SK-N-MC (cell line): ENCODE measurements around the gene CTNNA3.

Experiments
- DNase-seq: peaks from one replicate; pipeline ENCODE4 v3.0.0-alpha.2; 2011; ENCODE audit warnings: low read depth, low spot score
- H3K27ac ChIP-seq: fragments of 200-600 bp; sonication (generic); 2 replicates; pipeline ENCODE4 v1.5.1; 2016; ENCODE audit warnings: mixed run types
- H3K36me3 ChIP-seq: fragments of 200-600 bp; sonication (generic); 2 replicates; pipeline ENCODE4 v1.6.1; 2017; ENCODE audit warnings: antibody characterized with exemption, low read length, mixed read lengths; ENCODE audit not compliant: insufficient read depth
- H3K4me3 ChIP-seq: fragments of 200-600 bp; sonication (generic); 2 replicates; pipeline ENCODE4 v1.5.1; 2016
- H3K9ac ChIP-seq: fragments of 200-600 bp; sonication (generic); 2 replicates; pipeline ENCODE4 v1.8.0; 2017; ENCODE audit warnings: mixed run types, mixed read lengths; ENCODE audit not compliant: insufficient read length
- H3K9me3 ChIP-seq: fragments of 200-600 bp; sonication (generic); 2 replicates; pipeline ENCODE4 v1.6.1; 2017; ENCODE audit warnings: low read depth, mild to moderate bottlenecking, antibody characterized with exemption, low read length, moderate library complexity, mixed read lengths
- EZH2 ChIP-seq: fragments of 200-600 bp; sonication (generic); IDR thresholded peaks from one replicate; pipeline ENCODE4 v1.6.1; 2017; ENCODE audit warnings: antibody characterized with exemption
- FOXP2 ChIP-seq: optimal IDR thresholded peaks from 2 replicates; pipeline ENCODE3; 2011; ENCODE audit warnings: mild to moderate bottlenecking, moderate library complexity; ENCODE audit not compliant: insufficient read depth; ENCODE audit errors: extremely low read length, control extremely low read depth
- POLR2AphosphoS5 ChIP-seq: IDR thresholded peaks from 2 replicates; pipeline ENCODE4 v1.6.1; 2012; ENCODE audit warnings: mild to moderate bottlenecking, low read depth, low read length, borderline replicate concordance

CTNNA3 gene

GRCh38 chr10:66925896-66926715, 769.9 kb downstream of the CTNNA3 start, which contains the start of gene LRRTM3:
LRRTM3 (plus strand) TSS chr10:66926036.
- Histone ChIP-seq H3K27ac (no peak within 1 kb of the TSS), H3K9ac (no peak within 1 kb of the TSS), H3K9me3 (no peaks in the 10 kb centered on the region), H3K36me3 (no peaks in the 10 kb centered on the region), H3K4me3 (peak within 1 kb of the TSS; percentile 53)
- no peak for TF ChIP-seq EZH2
- no peak for TF ChIP-seq FOXP2
- TF ChIP-seq POLR2AphosphoS5, result no peak
- DNase-seq, result peak; percentile 12

DNA sequence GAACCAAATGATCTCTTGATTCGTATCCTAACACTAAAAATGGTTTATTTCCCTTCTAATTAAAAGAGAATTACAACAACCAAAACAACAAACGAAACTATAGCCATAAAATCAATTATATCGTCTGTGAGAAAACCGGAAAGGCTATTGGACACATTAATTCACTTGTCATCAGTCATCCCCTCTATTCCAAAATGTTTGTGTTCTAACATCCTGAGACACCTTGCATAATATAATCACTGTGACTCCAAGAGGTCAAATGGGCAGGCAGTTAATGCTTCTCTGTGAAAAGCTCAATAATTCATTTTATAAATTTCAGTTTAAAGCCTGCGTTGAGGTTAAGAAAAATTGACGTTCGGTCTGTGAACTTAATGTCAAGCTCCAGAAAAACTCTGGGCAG, 770.6 kb downstream of the CTNNA3 start:
- H3K36me3 ChIP-seq, result no peaks in the 10 kb centered on the region
- H3K9ac ChIP-seq, result no peak overlapping the region
- no peak for TF ChIP-seq EZH2
- no peak for TF ChIP-seq FOXP2
- no peak for TF ChIP-seq POLR2AphosphoS5
- no peak for DNase-seq
- H3K27ac ChIP-seq, result no peak overlapping the region
- no peaks in the 10 kb centered on the region for H3K9me3 ChIP-seq
- H3K4me3 ChIP-seq, result no peak overlapping the region

- no peak overlapping the region for H3K4me3 ChIP-seq
- no peak for DNase-seq
- no peak overlapping the region for H3K27ac ChIP-seq
- H3K36me3 ChIP-seq, result no peaks in the 10 kb centered on the region
- TF ChIP-seq FOXP2 (no peak), EZH2 (no peak), POLR2AphosphoS5 (no peak)
- no peak overlapping the region for H3K9ac ChIP-seq
- no peaks in the 10 kb centered on the region for H3K9me3 ChIP-seq
These were observed 771.2 kb downstream of the CTNNA3 start for GRCh38 chr10:66924674-66925345.

DNA sequence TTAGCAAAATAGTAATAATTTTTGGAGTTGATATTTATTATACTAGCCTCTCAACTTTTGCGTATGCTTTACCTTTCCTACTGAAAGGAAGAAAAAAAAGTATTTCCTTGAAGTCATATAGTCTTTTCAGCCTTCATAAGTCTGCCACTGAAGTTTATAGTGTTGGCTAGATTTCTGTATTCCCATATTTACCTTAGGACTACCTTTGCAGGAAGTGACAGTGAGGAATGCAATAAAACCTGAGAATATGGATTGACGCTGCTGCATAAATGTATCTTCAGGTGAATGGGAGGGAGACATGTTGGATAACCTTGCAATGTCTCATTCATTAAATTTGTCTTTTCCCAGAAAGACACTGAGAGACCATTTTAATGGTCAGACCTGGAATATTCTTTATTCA, 776.7 kb downstream of the CTNNA3 start:
- TF ChIP-seq POLR2AphosphoS5, result no peak
- no peak for TF ChIP-seq EZH2
- no peak for TF ChIP-seq FOXP2
- no peaks in the 10 kb centered on the region for H3K9me3 ChIP-seq
- no peaks in the 10 kb centered on the region for H3K36me3 ChIP-seq
- no peak for DNase-seq
- H3K9ac ChIP-seq, result no peak overlapping the region
- no peak overlapping the region for H3K27ac ChIP-seq
- no peak overlapping the region for H3K4me3 ChIP-seq

DNA sequence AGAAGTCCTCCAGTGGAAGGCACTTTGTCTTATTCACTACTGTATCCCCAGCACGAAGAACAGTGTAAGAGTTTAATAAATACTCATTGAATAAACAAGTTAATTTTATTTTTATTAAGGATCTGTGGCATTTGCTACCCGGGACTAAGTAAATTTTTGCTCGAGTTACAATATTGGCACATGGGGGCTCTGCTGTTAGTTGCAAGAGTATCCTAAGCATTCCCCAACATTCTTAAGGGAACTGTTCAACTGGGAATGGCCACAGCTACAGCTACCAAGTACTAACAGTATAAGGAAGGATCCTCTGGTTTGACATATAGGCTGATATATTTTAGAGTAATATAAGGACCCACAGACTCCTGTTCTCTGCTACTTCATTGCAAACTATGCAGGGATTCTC, 778.9 kb downstream of the CTNNA3 start:
- no peak for TF ChIP-seq FOXP2
- TF ChIP-seq EZH2, result no peak
- no peak for TF ChIP-seq POLR2AphosphoS5
- Histone ChIP-seq H3K9me3 (no peaks in the 10 kb centered on the region), H3K9ac (no peak overlapping the region), H3K4me3 (no peak overlapping the region), H3K36me3 (no peaks in the 10 kb centered on the region), H3K27ac (no peak overlapping the region)
- no peak for DNase-seq

DNA sequence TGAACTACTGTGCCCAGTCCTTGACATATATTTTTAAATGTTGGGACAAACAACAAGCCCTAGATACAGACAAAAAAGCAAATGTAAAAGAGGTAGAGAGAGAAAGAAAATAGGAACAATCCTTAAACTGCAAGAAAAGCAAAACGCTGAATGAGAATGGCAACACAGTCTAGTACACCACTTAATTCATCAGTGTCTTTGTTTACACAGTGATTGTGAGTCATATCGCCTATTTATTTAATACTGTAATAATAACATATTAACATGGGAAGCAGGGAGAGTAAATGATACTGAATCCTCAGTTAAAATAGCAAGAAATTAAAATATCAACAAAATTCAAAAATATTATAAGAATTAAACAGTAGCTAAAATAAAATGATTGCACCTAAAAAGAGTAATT, 780.0 kb downstream of the CTNNA3 start:
- TF ChIP-seq EZH2, result no peak
- H3K27ac ChIP-seq, result no peak overlapping the region
- H3K4me3 ChIP-seq, result no peak overlapping the region
- no peaks in the 10 kb centered on the region for H3K36me3 ChIP-seq
- H3K9ac ChIP-seq, result no peak overlapping the region
- H3K9me3 ChIP-seq, result no peaks in the 10 kb centered on the region
- no peak for DNase-seq

DNA sequence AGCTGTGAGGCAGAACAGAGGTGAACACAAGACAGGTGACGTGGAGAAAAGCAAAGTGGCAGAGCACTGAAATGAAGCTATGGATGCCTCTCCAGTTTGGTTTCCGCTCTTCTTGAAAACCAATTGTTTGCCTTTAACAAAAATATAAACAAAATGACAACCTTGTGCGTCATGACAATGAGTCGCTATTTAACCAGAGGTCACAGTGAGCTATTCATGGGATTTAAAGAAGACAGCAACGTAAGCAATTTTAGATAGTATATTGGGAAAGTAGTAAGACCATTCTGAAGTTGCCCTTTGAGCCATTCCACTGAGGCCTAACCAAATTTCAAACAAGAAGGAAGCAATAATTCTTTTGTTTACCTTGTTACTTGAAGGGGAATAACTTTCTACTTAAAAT, 785.3 kb downstream of the CTNNA3 start:
- Histone ChIP-seq H3K9ac (no peak overlapping the region), H3K4me3 (no peak overlapping the region), H3K27ac (no peak overlapping the region), H3K9me3 (no peaks in the 10 kb centered on the region), H3K36me3 (no peaks in the 10 kb centered on the region)
- TF ChIP-seq EZH2, result no peak
- TF ChIP-seq POLR2AphosphoS5, result no peak
- no peak for TF ChIP-seq FOXP2
- no peak for DNase-seq

DNA sequence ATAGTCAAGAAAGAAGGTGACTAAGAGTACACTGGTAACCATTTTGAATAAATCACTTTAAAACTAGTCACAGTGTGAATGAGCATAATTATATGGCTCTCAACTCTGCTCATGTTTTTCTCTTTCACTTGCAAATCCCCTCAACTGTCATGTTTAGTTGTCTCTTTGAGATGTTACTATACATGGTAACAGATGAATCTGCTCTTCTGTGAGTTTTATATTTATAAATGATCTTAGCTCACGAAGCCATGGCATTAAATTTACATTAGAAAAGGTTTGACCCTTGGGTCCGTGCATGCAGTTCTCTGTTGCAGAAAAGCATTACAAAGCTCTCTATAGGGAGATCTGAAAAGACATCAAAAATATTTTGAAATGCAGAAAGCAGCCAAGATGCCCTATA, 803.1 kb downstream of the CTNNA3 start:
- no peak overlapping the region for H3K27ac ChIP-seq

More for the DNA sequence above, 803.1 kb downstream of the CTNNA3 start:
- DNase-seq, result no peak
- TF ChIP-seq EZH2 (no peak), POLR2AphosphoS5 (no peak), FOXP2 (no peak)
- H3K36me3 ChIP-seq, result no peaks in the 10 kb centered on the region
- H3K9ac ChIP-seq, result no peak overlapping the region
- no peaks in the 10 kb centered on the region for H3K9me3 ChIP-seq
- no peak overlapping the region for H3K4me3 ChIP-seq
